ENCODE data around the gene IRF2. TPM values are rescaled to one million over a fixed set of nuclear protein-coding genes. Genes with fewer than 3 reads are reported as not detected.
A peak's percentile ranks its signal among the peaks of the same experiment; 100 is the strongest.

IRF2 gene
- total RNA-seq, 2 experiments from 2014 or later, result 11.4 to 14.9 TPM

- H3K27me3 ChIP-seq (ENCODE audit: control insufficient read depth in 1 of 2, insufficient read depth in 2 of 2, low read length in 2 of 2), result no peaks in the 10 kb centered on the region
- TF ChIP-seq, protein P1, sequence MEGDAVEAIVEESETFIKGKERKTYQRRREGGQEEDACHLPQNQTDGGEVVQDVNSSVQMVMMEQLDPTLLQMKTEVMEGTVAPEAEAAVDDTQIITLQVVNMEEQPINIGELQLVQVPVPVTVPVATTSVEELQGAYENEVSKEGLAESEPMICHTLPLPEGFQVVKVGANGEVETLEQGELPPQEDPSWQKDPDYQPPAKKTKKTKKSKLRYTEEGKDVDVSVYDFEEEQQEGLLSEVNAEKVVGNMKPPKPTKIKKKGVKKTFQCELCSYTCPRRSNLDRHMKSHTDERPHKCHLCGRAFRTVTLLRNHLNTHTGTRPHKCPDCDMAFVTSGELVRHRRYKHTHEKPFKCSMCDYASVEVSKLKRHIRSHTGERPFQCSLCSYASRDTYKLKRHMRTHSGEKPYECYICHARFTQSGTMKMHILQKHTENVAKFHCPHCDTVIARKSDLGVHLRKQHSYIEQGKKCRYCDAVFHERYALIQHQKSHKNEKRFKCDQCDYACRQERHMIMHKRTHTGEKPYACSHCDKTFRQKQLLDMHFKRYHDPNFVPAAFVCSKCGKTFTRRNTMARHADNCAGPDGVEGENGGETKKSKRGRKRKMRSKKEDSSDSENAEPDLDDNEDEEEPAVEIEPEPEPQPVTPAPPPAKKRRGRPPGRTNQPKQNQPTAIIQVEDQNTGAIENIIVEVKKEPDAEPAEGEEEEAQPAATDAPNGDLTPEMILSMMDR (IDR thresholded peaks at IDR 0.05), result no peak
- no peak overlapping the region for H3K4me3 Mint-ChIP-seq
- peaks cover 28% of the 10 kb centered on the region for H3K36me3 Mint-ChIP-seq (ENCODE audit: low read depth)
- ChIA-PET CTCF (no interaction called here), POLR2A (interaction anchor here (0.6 to 1.3 kb wide), 3 partner anchors 13 to 186 kb away, joined by 3 to 5 read pairs (median 4); no protein-coding TSS in a partner anchor)
- H3K9me3 Mint-ChIP-seq, result no peaks in the 10 kb centered on the region
- H3K4me1 Mint-ChIP-seq (ENCODE audit: low read depth), result peaks cover 91% of the 10 kb centered on the region
- no peak overlapping the region for H3K4me3 ChIP-seq (ENCODE audit: low read length)
- peak overlapping the region in 1 of 2 donors; percentile 11 for H3K27ac ChIP-seq (ENCODE audit: low read depth in 1 of 2, low read length in 2 of 2)
- no peaks in the 10 kb centered on the region for H3K27me3 Mint-ChIP-seq
- ATAC-seq (ENCODE audit: poor library complexity) (no peak), DNase-seq (no peak)
- intact Hi-C loops (cut with DNase I, micrococcal nuclease), result loop anchor here in 1 of 2 experiments (2.0 kb wide), 1 partner anchor 18 kb away; no protein-coding TSS in a partner anchor
- H3K4me1 ChIP-seq (ENCODE audit: insufficient read depth, low read length), result peaks cover 69% of the 10 kb centered on the region
- peaks cover 11% of the 10 kb centered on the region for H3K36me3 ChIP-seq (ENCODE audit: insufficient read depth, low read length)
- H3K9me3 ChIP-seq (ENCODE audit: control insufficient read depth in 1 of 2, insufficient read depth in 1 of 2, low read length in 2 of 2), result no peaks in the 10 kb centered on the region
- H3K27ac Mint-ChIP-seq, result peak overlapping the region; percentile 16
These were observed 33.6 kb downstream of the IRF2 start for GRCh38 chr4:184440595-184441358.

GRCh38 chr4:184439856-184440594, 34.3 kb downstream of the IRF2 start:
- ChIA-PET POLR2A (interaction anchor here (1.3 kb wide), 1 partner anchor 13 kb away, joined by 5 read pairs; no protein-coding TSS in a partner anchor), CTCF (no interaction called here)
- Mint-ChIP-seq H3K27me3 (no peaks in the 10 kb centered on the region), H3K4me3 (no peak overlapping the region), H3K9me3 (no peaks in the 10 kb centered on the region), H3K4me1 (ENCODE audit: low read depth) (peaks cover 93% of the 10 kb centered on the region), H3K27ac (peak overlapping the region; percentile 30), H3K36me3 (ENCODE audit: low read depth) (peaks cover 25% of the 10 kb centered on the region)
- TF ChIP-seq, protein P1 (IDR thresholded peaks at IDR 0.05), result no peak
- no peaks in the 10 kb centered on the region for H3K9me3 ChIP-seq (ENCODE audit: control insufficient read depth in 1 of 2, insufficient read depth in 1 of 2, low read length in 2 of 2)
- H3K27me3 ChIP-seq (ENCODE audit: control insufficient read depth in 1 of 2, insufficient read depth in 2 of 2, low read length in 2 of 2), result no peaks in the 10 kb centered on the region
- ATAC-seq (ENCODE audit: poor library complexity) (no peak), DNase-seq (no peak)
- H3K4me1 ChIP-seq (ENCODE audit: insufficient read depth, low read length), result peaks cover 62% of the 10 kb centered on the region
- H3K36me3 ChIP-seq (ENCODE audit: insufficient read depth, low read length), result peaks cover 11% of the 10 kb centered on the region
- intact Hi-C loops (cut with DNase I, micrococcal nuclease), result loop anchor here (2.0 to 5.0 kb wide), 2 partner anchors 19 to 32 kb away; partner anchors contain the start of gene IRF2 (in 1 of the 2)
- no peak overlapping the region for H3K27ac ChIP-seq (ENCODE audit: low read depth in 1 of 2, low read length in 2 of 2)
- H3K4me3 ChIP-seq (ENCODE audit: low read length), result no peak overlapping the region

DNA sequence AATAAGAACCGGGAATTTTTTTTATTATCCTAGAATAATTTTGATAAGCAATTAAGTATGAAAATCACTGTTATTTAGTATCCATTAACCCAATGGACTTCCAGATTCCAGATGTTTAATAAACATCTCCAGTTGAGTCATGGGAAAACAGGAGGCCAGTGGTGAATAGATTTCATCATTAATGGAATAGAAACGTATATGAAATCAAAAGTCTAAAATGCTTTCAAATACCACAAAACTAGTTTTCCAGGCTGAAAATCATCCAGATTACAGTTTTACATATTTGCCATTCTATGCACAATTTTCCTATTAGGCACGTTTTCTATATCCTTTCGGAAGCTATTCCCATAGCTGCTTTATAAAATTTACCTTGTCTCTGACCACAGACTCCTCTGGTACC, 35.0 kb downstream of the IRF2 start:
- no peak overlapping the region for H3K4me3 ChIP-seq (ENCODE audit: low read length)
- Mint-ChIP-seq H3K27me3 (no peaks in the 10 kb centered on the region), H3K27ac (peak overlapping the region; percentile 30), H3K4me3 (no peak overlapping the region), H3K9me3 (no peaks in the 10 kb centered on the region), H3K36me3 (ENCODE audit: low read depth) (peaks cover 19% of the 10 kb centered on the region), H3K4me1 (ENCODE audit: low read depth) (peaks cover 92% of the 10 kb centered on the region)
- H3K9me3 ChIP-seq (ENCODE audit: control insufficient read depth in 1 of 2, insufficient read depth in 1 of 2, low read length in 2 of 2), result no peaks in the 10 kb centered on the region
- peaks cover 58% of the 10 kb centered on the region for H3K4me1 ChIP-seq (ENCODE audit: insufficient read depth, low read length)
- TF ChIP-seq, protein P1 (IDR thresholded peaks at IDR 0.05), result no peak
- ATAC-seq (ENCODE audit: poor library complexity), result no peak
- no peak for DNase-seq
- no peaks in the 10 kb centered on the region for H3K27me3 ChIP-seq (ENCODE audit: control insufficient read depth in 1 of 2, insufficient read depth in 2 of 2, low read length in 2 of 2)
- H3K36me3 ChIP-seq (ENCODE audit: insufficient read depth, low read length), result peaks cover 14% of the 10 kb centered on the region
- POLR2A ChIA-PET, result no interaction called here
- no peak overlapping the region for H3K27ac ChIP-seq (ENCODE audit: low read depth in 1 of 2, low read length in 2 of 2)
- CTCF ChIA-PET, result no interaction called here
- intact Hi-C loops (cut with DNase I, micrococcal nuclease), result loop anchor here in 1 of 2 experiments (5.0 kb wide), 1 partner anchor 33 kb away; the partner anchor contains the start of gene IRF2
